ENCODE measurements around the gene HOXC11. TPM values are rescaled to one million over a fixed set of nuclear protein-coding genes. Genes with fewer than 3 reads are reported as not detected.

Gene HOXC11
- total RNA-seq, 6 experiments from 2014 or later = 0.09 to 2.2 (median 1.8) TPM

GRCh38 chr12:54015018-54015931 is 42.3 kb downstream of the HOXC11 start:
- no peak for TF ChIP-seq CTCF (IDR thresholded peaks at IDR 0.05)
- DNase-seq = no peak
- peaks cover 57% of the 10 kb centered on the region for H3K27me3 Mint-ChIP-seq (ENCODE audit: insufficient read depth)
- H3K9me3 Mint-ChIP-seq = no peaks in the 10 kb centered on the region
- H3K27ac Mint-ChIP-seq = no peak overlapping the region
- H3K4me3 Mint-ChIP-seq = no peak overlapping the region
- no peaks in the 10 kb centered on the region for H3K36me3 Mint-ChIP-seq (ENCODE audit: low read depth)
- peaks cover 30% of the 10 kb centered on the region for H3K4me1 Mint-ChIP-seq (ENCODE audit: low read depth)

- Mint-ChIP-seq H3K4me1 (ENCODE audit: low read depth) (peaks cover 28% of the 10 kb centered on the region), H3K27me3 (ENCODE audit: insufficient read depth) (peaks cover 54% of the 10 kb centered on the region), H3K9me3 (no peaks in the 10 kb centered on the region), H3K36me3 (ENCODE audit: low read depth) (no peaks in the 10 kb centered on the region), H3K4me3 (peak overlapping the region; percentile 89; the same call in 1 of the 2 replicates), H3K27ac (no peak overlapping the region; the same call in 1 of the 2 replicates)
- no peak for DNase-seq
- no peak for TF ChIP-seq CTCF (IDR thresholded peaks at IDR 0.05)
Measured at GRCh38 chr12:54016051-54016450, 43.1 kb downstream of the HOXC11 start.

GRCh38 chr12:54016478-54016964 is 43.6 kb downstream of the HOXC11 start:
- H3K27me3 Mint-ChIP-seq (ENCODE audit: insufficient read depth) = peaks cover 53% of the 10 kb centered on the region
- H3K27ac Mint-ChIP-seq = no peak overlapping the region; the same call in 1 of the 2 replicates
- peak overlapping the region; percentile 89 for H3K4me3 Mint-ChIP-seq
- no peaks in the 10 kb centered on the region for H3K36me3 Mint-ChIP-seq (ENCODE audit: low read depth)
- TF ChIP-seq CTCF (IDR thresholded peaks at IDR 0.05) = no peak
- peak; percentile 68 for DNase-seq
- H3K4me1 Mint-ChIP-seq (ENCODE audit: low read depth) = peaks cover 23% of the 10 kb centered on the region
- H3K9me3 Mint-ChIP-seq = no peaks in the 10 kb centered on the region

GRCh38 chr12:54017027-54017788 is 44.3 kb downstream of the HOXC11 start:
- peaks cover 56% of the 10 kb centered on the region for H3K27me3 Mint-ChIP-seq (ENCODE audit: insufficient read depth)
- TF ChIP-seq CTCF (IDR thresholded peaks at IDR 0.05) = no peak
- H3K9me3 Mint-ChIP-seq = no peaks in the 10 kb centered on the region
- no peak for DNase-seq
- H3K27ac Mint-ChIP-seq = peak overlapping the region; percentile 64
- no peaks in the 10 kb centered on the region for H3K36me3 Mint-ChIP-seq (ENCODE audit: low read depth)
- peak overlapping the region; percentile 89 for H3K4me3 Mint-ChIP-seq
- peaks cover 20% of the 10 kb centered on the region for H3K4me1 Mint-ChIP-seq (ENCODE audit: low read depth)

GRCh38 chr12:54017878-54018467 is 45.0 kb downstream of the HOXC11 start:
- Mint-ChIP-seq H3K4me1 (ENCODE audit: low read depth) (peaks cover 20% of the 10 kb centered on the region), H3K36me3 (ENCODE audit: low read depth) (no peaks in the 10 kb centered on the region), H3K9me3 (no peaks in the 10 kb centered on the region), H3K4me3 (peak overlapping the region; percentile 89), H3K27ac (peak overlapping the region; percentile 64), H3K27me3 (ENCODE audit: insufficient read depth) (peaks cover 57% of the 10 kb centered on the region)
- no peak for TF ChIP-seq CTCF (IDR thresholded peaks at IDR 0.05)
- peak; percentile 28 for DNase-seq

All from HFFc6 (cell line).